K562 (cell line): Measurements from ENCODE around the gene TMEM209. TPM values are rescaled to one million over a fixed set of nuclear protein-coding genes. Genes with fewer than 3 reads are reported as not detected.
A peak's percentile ranks its signal among the peaks of the same experiment; 100 is the strongest.

ENCODE experiments used
- ARID3B ChIP-seq: fragments of 250-450 bp; sonication (Bioruptor Pico); IDR thresholded peaks from 2 replicates; pipeline ENCODE4 v1.4.0; 2020; ENCODE audit warnings: borderline replicate concordance
- ATF2 ChIP-seq: sonication (generic); formaldehyde crosslinking; IDR thresholded peaks from 2 replicates; pipeline ENCODE4 v1.8.1; 2022; ENCODE audit warnings: missing genetic modification reagents
- BHLHE40 ChIP-seq: IDR thresholded peaks from 2 replicates; pipeline ENCODE4 v1.6.1; 2011; ENCODE audit warnings: low read length, improper control_type of control experiment
- CBFA2T3 ChIP-seq: fragments of 450-650 bp; IDR thresholded peaks from 2 replicates; pipeline ENCODE4 v1.6.1; 2017
- FOXP4 ChIP-seq: sonication (generic); formaldehyde crosslinking; IDR thresholded peaks from 2 replicates; pipeline ENCODE4 v1.8.0; 2022; ENCODE audit warnings: mild to moderate bottlenecking, missing genetic modification reagents, borderline replicate concordance
- ILK ChIP-seq: fragments of 450-650 bp; IDR thresholded peaks from 2 replicates; pipeline ENCODE4 v1.6.1; 2016; ENCODE audit warnings: missing genetic modification characterization, low read depth, mild to moderate bottlenecking, missing compliant biosample characterization, moderate library complexity, borderline replicate concordance
- NR3C1 ChIP-seq: sonication (generic); formaldehyde crosslinking; IDR thresholded peaks from 2 replicates; pipeline ENCODE4 v1.8.1; 2022; ENCODE audit warnings: missing genetic modification reagents
- POLR2B ChIP-seq: fragments of 450-650 bp; IDR thresholded peaks from 2 replicates; pipeline ENCODE4 v1.6.1; 2018; ENCODE audit warnings: low read depth; ENCODE audit not compliant: partially characterized antibody
- POLR2G ChIP-seq: fragments of 200-400 bp; formaldehyde crosslinking; IDR thresholded peaks from 2 replicates; pipeline ENCODE4 v1.6.1; 2017; ENCODE audit warnings: low read depth, mild to moderate bottlenecking, antibody characterized with exemption, low read length, moderate library complexity
- SMARCA5 ChIP-seq: fragments of 450-650 bp; IDR thresholded peaks from 2 replicates; pipeline ENCODE4 v1.6.1; 2016
- SNRNP70 ChIP-seq: fragments of 200-400 bp; formaldehyde crosslinking; optimal IDR thresholded peaks from 2 replicates; pipeline ENCODE3; 2017; ENCODE audit warnings: low read depth, low read length
- UBTF ChIP-seq, 2 experiments: IDR thresholded peaks; 2 replicates each; pipeline ENCODE4 v1.6.1; 2012; ENCODE audit warnings: improper control_type of control experiment in 2 of 2, low read depth in 2 of 2, low read length in 2 of 2, borderline replicate concordance in 1 of 2
- ZBTB17 ChIP-seq: fragments of 450-650 bp; formaldehyde crosslinking; IDR thresholded peaks from 2 replicates; pipeline ENCODE4 v1.4.0; 2020; ENCODE audit warnings: mild to moderate bottlenecking
- ZC3H4 ChIP-seq: sonication (generic); formaldehyde crosslinking; IDR thresholded peaks from 2 replicates; pipeline ENCODE4 v1.9.0; 2021; ENCODE audit warnings: missing genetic modification reagents, borderline replicate concordance
- ZNF232 ChIP-seq: sonication (generic); formaldehyde crosslinking; IDR thresholded peaks from 2 replicates; pipeline ENCODE4 v1.8.0; 2022; ENCODE audit warnings: mild to moderate bottlenecking, missing genetic modification reagents
- ZNF444 ChIP-seq: fragments of 250-450 bp; sonication (Bioruptor Pico); IDR thresholded peaks from 2 replicates; pipeline ENCODE4 v1.4.0; 2020; ENCODE audit warnings: mild to moderate bottlenecking, moderate library complexity
- ZNF586 ChIP-seq: fragments of 450-650 bp; formaldehyde crosslinking; conservative IDR thresholded peaks from 2 replicates; pipeline ENCODE4 v1.4.0; 2020; ENCODE audit warnings: mild to moderate bottlenecking, moderate library complexity
- ZNF668 ChIP-seq: fragments of 250-450 bp; sonication (Bioruptor Pico); IDR thresholded peaks from 2 replicates; pipeline ENCODE4 v1.8.0; 2022; ENCODE audit warnings: mild to moderate bottlenecking, inconsistent platforms
- ZNF79 ChIP-seq: fragments of 250-450 bp; sonication (Bioruptor Pico); IDR thresholded peaks from 2 replicates; pipeline ENCODE4 v1.4.0; 2020; ENCODE audit warnings: low read depth, mild to moderate bottlenecking, moderate library complexity
- polyA plus RNA-seq, 8 experiments: library from polyadenylated mRNA; depleted of rRNA in 4 of 8; stranded (reverse) in 5 of 8; unstranded in 3 of 8; fragments of >200 nt; fragmentation: Nextera tagmentation in 2 of 8; fragmentation: Illumina TruSeq in 1 of 8; extraction: Ambion mirVana in 2 of 8; extraction: Trizol in 1 of 8; gene quantifications; 2 replicates each; pipeline versions ENCODE4 v1.2.1 to v1.2.3, GENCODE V29; 2011 to 2014; ENCODE audit warnings: inconsistent platforms in 1 of 8, missing spikeins in 1 of 8
- total RNA-seq, 7 experiments: library from RNA; depleted of rRNA in 6 of 7; stranded (reverse); fragments of >200 nt in 6 of 7; fragmentation: Illumina TruSeq in 2 of 7; extraction: Trizol in 2 of 7; gene quantifications; 2 replicates each; pipeline versions ENCODE4 v1.2.1 to v1.2.3, GENCODE V29; 2011 to 2021; ENCODE audit warnings: low replicate concordance in 1 of 7

Gene TMEM209
- total and polyA plus RNA-seq, 9 of the 15 experiments (the other 6 are each of a cell fraction or from before 2014, with no cell fraction given), result 36.8 to 116 (median 76.6) TPM

- TF ChIP-seq UBTF (IDR thresholded peaks at IDR 0.05; ENCODE audit: borderline replicate concordance in 1 of 2, low read depth in 2 of 2, low read length in 2 of 2) (0 out of 4 replicates have a peak, but pooled peaks of 1 of the 2 experiments have one; percentile 24), ZNF668 (CRISPR knock-in tag) (peak; percentile 9; the same call in 1 of the 2 replicates), ZNF79 (CRISPR knock-in tag) (no peak), ZNF586 (CRISPR knock-in tag) (no peak), ZC3H4 (CRISPR knock-in tag) (no peak), NR3C1 (CRISPR knock-in tag) (no peak), SNRNP70 (no peak), POLR2G (no peak), SMARCA5 (0 out of 2 replicates have a peak, but pooled peaks have one; percentile 43), CBFA2T3 (peak; percentile 80), BHLHE40 (peak; percentile 15; the same call in 1 of the 2 replicates), ATF2 (no peak), ZNF444 (CRISPR knock-in tag) (no peak), ZNF232 (CRISPR knock-in tag) (no peak), FOXP4 (no peak), ARID3B (CRISPR knock-in tag) (no peak), ZBTB17 (no peak), ILK (tag) (no peak), POLR2B (no peak)
Observed at GRCh38 chr7:130242198-130243014, 37.2 kb upstream of the TMEM209 start (continued).
